ENCODE results near the gene CUX1. TPM values are rescaled to one million over a fixed set of nuclear protein-coding genes. Genes with fewer than 3 reads are reported as not detected.
A peak's percentile ranks its signal among the peaks of the same experiment; 100 is the strongest.

Gene CUX1
- total and polyA plus RNA-seq, 2 of the 13 experiments (the other 11 are each of a cell fraction or from before 2014, with no cell fraction given) = 13.7 to 14.9 TPM

DNA sequence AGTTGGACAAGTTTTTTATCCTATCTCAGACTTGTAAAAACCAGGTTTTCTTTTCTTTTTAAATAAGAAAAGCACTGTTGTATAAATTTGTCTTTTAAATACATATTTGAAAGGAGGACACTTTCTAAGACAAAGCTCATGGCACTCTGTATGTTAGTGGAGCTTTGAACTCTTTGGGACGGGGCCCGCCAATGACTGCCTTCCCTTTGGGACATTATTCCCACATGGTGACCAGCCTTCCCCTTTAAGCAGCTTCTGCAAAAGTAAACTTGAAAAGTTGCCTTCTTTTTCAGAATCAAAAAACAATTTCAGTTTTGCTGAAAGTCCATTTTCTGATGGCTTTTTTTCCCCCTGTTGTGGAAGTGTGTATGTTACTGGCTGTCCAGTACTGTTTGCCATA is 1.8 kb downstream of the CUX1 start:
- no peak overlapping the region for H2AFZ ChIP-seq (ENCODE audit: low read length)
- no peak for ATAC-seq
- no peak for TF ChIP-seq ZNF567 (CRISPR knock-in tag; IDR thresholded peaks at IDR 0.05; ENCODE audit: borderline replicate concordance)
- no peak for TF ChIP-seq SP4 (CRISPR knock-in tag; IDR thresholded peaks at IDR 0.05)
- TF ChIP-seq CREBL2 (CRISPR knock-in tag; IDR thresholded peaks at IDR 0.05; ENCODE audit: borderline replicate concordance) = no peak
- TF ChIP-seq ZSCAN21 (CRISPR knock-in tag; IDR thresholded peaks at IDR 0.05; ENCODE audit: borderline replicate concordance) = no peak
- TF ChIP-seq KLF15 (CRISPR knock-in tag; IDR thresholded peaks at IDR 0.05; ENCODE audit: borderline replicate concordance) = no peak
- no peak for TF ChIP-seq SAFB2 (CRISPR knock-in tag; IDR thresholded peaks at IDR 0.05; ENCODE audit: borderline replicate concordance, low read depth)
- no peak for TF ChIP-seq AGO1 (IDR thresholded peaks at IDR 0.05; ENCODE audit: low read depth, low read length, poor library complexity, severe bottlenecking)
- TF ChIP-seq SNAPC5 (CRISPR knock-in tag; IDR thresholded peaks at IDR 0.05; ENCODE audit: borderline replicate concordance) = no peak
- TF ChIP-seq CBFB (CRISPR knock-in tag; IDR thresholded peaks at IDR 0.05) = no peak
- no peak for TF ChIP-seq PHF20 (CRISPR knock-in tag; IDR thresholded peaks at IDR 0.05)
- no peak for TF ChIP-seq ZBTB14 (CRISPR knock-in tag; IDR thresholded peaks at IDR 0.05)
- no peak for TF ChIP-seq FIP1L1 (IDR thresholded peaks at IDR 0.05; ENCODE audit: borderline replicate concordance, insufficient read depth, low read depth, low read length)
- TF ChIP-seq PHB2 (IDR thresholded peaks at IDR 0.05; ENCODE audit: partially characterized antibody) = no peak
- TF ChIP-seq ZBTB10 (CRISPR knock-in tag; IDR thresholded peaks at IDR 0.05; ENCODE audit: borderline replicate concordance) = no peak
- TF ChIP-seq, protein P1, sequence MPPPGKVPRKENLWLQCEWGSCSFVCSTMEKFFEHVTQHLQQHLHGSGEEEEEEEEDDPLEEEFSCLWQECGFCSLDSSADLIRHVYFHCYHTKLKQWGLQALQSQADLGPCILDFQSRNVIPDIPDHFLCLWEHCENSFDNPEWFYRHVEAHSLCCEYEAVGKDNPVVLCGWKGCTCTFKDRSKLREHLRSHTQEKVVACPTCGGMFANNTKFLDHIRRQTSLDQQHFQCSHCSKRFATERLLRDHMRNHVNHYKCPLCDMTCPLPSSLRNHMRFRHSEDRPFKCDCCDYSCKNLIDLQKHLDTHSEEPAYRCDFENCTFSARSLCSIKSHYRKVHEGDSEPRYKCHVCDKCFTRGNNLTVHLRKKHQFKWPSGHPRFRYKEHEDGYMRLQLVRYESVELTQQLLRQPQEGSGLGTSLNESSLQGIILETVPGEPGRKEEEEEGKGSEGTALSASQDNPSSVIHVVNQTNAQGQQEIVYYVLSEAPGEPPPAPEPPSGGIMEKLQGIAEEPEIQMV (CRISPR knock-in tag; IDR thresholded peaks at IDR 0.05; ENCODE audit: low read depth) = no peak
- FAIRE-seq = no peak
- 88% methylated on average over 2 of the region's 2 CpGs for WGBS (ENCODE audit: low lambda C conversion rate)
- intact Hi-C loops (cut with micrococcal nuclease; ENCODE audit: unreplicated experiment) = loop anchor here (5.0 kb wide), 1 partner anchor 38 kb away; no protein-coding TSS in a partner anchor
- no peaks in the 10 kb centered on the region for H3K9me3 ChIP-seq (ENCODE audit: low read length)
- ChIA-PET CTCF (ENCODE audit: low intra/inter-chr PET ratio, low total read pairs) (no interaction called here), POLR2A (no interaction called here)
- H3K36me3 ChIP-seq (replicated peaks in 1 of 2; ENCODE audit: control insufficient read depth in 1 of 2, insufficient read depth in 2 of 2, low read length in 2 of 2) = peaks cover 2 to 5% of the 10 kb centered on the region in 2 experiments; a peak in 1 of 5 replicates
- peaks cover 42% of the 10 kb centered on the region for H3K4me1 ChIP-seq (ENCODE audit: insufficient read depth, low read length)
- BruUV-seq (replicated peaks) = no TSS peak
- peaks cover 60% of the 10 kb centered on the region for H3K79me2 ChIP-seq (ENCODE audit: insufficient read depth, low read length)
- no peak for DNase-seq (ENCODE audit: low spot score)
- H3K27me3 ChIP-seq (ENCODE audit: control insufficient read depth in 1 of 2, insufficient read depth in 2 of 2, low read length in 2 of 2) = no peaks in the 10 kb centered on the region; a peak in 1 of 5 replicates
- H3K4me2 ChIP-seq (ENCODE audit: low read depth, low read length) = peak overlapping the region; percentile 71
- peak overlapping the region in 2 of 3 experiments; percentile 81 to 83; a peak in 3 of 6 replicates for H3K4me3 ChIP-seq (replicated peaks in 1 of 3; ENCODE audit: insufficient read depth in 1 of 3, low read depth in 2 of 3, low read length in 3 of 3)
- H3K9ac ChIP-seq (ENCODE audit: insufficient read depth, low read depth, low read length) = no peak overlapping the region
- in situ Hi-C loops (cut with HindIII; ENCODE audit: extremely low pct_ligation_motif_present, low pct_unique_long_range_greater_than_20kb) = loop anchor here (5.0 to 10.0 kb wide), 3 partner anchors 77 to 436 kb away; no protein-coding TSS in a partner anchor
- peaks cover 31% of the 10 kb centered on the region for H4K20me1 ChIP-seq (ENCODE audit: insufficient read depth, low read length)
- H3K27ac ChIP-seq (ENCODE audit: extremely low read length, insufficient read depth, low read length) = no peak overlapping the region
